ENCODE results near the gene SPRYD4.

- no peak for TF ChIP-seq CTCF (IDR thresholded peaks at IDR 0.05)
- TF ChIP-seq POLR2AphosphoS5 (IDR thresholded peaks at IDR 0.05): no peak
- TF ChIP-seq POLR2A (IDR thresholded peaks at IDR 0.05): no peak
- TF ChIP-seq EP300 (IDR thresholded peaks at IDR 0.05): no peak
These were observed 7.8 kb downstream of the SPRYD4 start for GRCh38 chr12:56476143-56476542.
